GM19455 (cell line): ENCODE data around the gene DAPK1.

Source experiments
- ATAC-seq: cut with Tn5 transposase; IDR thresholded peaks from one replicate; pipeline ENCODE4 v1.9.1; 2021; ENCODE audit not compliant: unreplicated experiment

Gene DAPK1

DNA sequence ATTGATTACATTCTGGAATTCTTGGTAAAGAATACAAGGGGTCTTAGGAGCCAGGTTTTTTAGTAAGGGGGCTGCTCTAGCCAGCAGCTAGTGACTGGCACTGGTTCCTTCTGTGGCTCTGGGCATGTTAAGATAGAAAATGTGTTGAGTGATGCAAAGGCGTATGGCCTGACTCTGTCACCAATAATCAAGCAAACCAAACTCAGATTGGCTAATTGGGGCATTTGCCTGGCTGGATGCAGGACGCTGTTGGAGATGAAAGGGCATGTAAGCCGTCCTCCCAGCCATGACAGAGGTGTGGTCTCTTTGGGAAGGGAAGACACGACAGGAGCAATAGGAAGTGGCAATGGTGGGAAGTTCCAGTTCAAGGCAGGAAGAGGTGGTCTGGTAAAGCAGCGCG lies 140.6 kb downstream of the DAPK1 start:
- ATAC-seq = no peak

DNA sequence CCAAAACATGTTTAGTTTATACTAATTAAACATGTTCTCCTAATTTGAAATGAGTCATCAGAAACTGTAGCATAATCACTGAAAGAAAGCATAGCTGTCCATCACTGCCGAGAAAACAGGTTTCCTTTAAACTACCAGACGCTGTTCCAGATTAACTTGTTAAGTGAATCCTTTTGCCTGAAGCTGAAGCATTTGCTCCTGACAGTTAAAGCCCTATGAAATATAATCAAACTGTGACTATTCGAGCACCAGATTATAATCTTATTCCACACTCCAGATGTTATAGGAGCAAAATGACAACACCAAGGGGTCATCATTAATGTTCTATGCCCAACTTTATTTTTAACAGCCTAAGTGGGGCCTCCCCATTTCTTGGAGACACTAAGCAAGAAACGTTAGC lies 142.3 kb downstream of the DAPK1 start:
- ATAC-seq = no peak

DNA sequence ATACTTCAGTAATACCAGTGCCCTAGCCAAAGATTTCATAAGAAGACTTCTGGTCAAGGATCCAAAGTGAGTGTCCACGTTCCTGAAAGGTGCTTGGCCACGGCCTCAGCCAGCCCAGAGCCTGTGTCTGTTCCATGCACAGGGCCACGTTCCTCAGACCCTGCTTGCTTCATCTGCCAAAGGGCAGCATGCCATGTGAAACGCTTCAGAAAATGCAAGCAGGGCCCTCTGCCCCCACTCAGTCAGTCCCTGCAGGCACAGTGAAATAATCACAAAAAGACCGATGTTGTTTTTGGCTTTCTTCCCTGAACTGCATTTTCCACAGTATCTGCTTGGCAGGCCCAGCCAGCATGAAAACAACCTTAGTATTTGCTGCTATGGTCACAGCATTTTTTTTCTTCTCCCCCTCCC lies 142.7 kb downstream of the DAPK1 start:
- ATAC-seq = no peak

- ATAC-seq = no peak
These were observed 143.4 kb downstream of the DAPK1 start for GRCh38 chr9:87641067-87641466.

- no peak for ATAC-seq
These were observed 144.9 kb downstream of the DAPK1 start for GRCh38 chr9:87642330-87643106.

DNA sequence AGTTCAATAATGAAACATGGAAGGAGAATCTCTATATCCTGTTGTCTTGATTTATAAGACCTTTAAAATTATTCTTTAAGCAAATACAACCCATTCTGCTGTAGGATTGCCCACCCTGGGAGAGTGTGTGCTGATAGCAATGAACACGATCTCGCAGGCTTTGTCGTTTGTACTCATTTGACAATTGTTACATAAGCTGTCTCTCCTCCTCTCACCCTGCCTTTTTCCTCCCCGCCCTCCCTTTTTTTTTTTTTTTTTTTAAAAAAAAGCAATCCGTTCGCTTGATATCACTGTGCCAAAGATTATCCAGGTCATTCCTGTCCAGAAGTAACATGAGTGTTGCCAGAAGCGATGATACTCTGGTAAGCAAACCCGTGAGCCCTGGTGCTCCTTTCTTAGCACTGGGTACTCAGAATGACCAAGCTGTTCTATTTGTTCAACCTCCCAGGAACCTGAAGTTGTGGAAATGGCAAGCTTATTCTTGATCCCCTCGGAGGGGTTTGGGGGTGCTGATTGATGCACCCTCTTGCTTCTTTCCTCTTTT lies 145.5 kb downstream of the DAPK1 start:
- no peak for ATAC-seq

DNA sequence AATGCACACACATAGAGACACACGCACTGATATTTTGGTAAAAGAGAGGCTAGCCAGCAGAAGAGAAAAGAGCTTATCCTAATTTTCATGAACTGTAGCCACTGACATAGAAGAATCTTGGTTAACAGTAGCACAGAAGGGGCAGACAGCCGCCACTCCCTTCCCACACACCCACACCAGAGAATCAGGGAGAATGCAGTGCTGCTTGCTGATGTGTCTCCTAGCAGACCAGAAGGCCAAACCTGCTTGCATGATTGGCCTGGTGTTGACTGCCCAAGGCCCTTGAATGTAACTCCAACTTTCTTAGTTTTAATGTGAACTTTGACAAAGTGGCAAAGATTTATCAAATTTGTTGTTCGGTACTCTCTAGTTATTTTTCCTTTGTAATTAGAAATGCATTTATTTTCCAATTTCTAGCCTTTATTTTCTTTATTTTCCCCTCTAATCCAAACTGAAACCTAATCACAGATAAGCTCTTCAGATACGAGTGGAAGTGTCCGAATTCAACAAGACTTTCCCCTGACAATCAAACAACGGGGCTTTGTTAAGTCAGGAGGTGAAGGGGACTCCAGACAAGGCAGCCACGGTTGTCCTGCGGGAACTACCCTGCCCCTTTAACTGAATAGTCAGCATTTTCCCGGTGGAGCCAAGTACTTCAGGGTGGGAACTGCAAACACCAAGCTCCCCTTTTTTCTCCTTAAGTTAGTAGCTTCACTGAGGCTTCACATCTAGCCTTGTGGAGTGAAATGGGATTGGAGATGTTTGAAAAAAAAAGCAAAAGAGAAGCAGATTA lies 146.3 kb downstream of the DAPK1 start:
- ATAC-seq = no peak

GRCh38 chr9:87644659-87645058 lies 147.0 kb downstream of the DAPK1 start:
- ATAC-seq = no peak

DNA sequence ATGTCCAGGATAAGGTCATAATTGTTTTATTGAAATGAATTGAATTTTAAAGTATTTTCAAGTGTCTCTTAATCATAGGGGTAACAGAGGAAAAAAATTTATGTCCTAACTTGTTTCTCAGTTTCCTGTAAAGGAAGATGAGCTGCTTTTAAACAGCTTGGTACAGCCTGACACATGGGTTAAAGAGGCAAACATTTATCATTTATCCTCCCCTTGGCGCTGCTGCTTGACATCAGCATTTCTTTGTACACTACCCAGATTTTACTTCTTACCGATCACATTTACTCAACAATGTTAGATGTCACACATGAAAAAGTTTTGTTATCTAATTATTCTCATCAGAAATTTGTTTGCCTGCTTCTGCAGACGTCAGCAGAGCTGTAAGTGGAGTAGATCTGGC lies 148.9 kb downstream of the DAPK1 start:
- no peak for ATAC-seq

- no peak for ATAC-seq
These were observed 149.4 kb downstream of the DAPK1 start for GRCh38 chr9:87647114-87647513.

GRCh38 chr9:87648606-87649005 lies 150.9 kb downstream of the DAPK1 start:
- no peak for ATAC-seq

GRCh38 chr9:87650611-87651295 lies 153.1 kb downstream of the DAPK1 start:
- ATAC-seq = no peak

- ATAC-seq = no peak
These were observed 153.8 kb downstream of the DAPK1 start for GRCh38 chr9:87651431-87651830.

GRCh38 chr9:87653941-87654340 lies 156.3 kb downstream of the DAPK1 start:
- ATAC-seq = no peak

DNA sequence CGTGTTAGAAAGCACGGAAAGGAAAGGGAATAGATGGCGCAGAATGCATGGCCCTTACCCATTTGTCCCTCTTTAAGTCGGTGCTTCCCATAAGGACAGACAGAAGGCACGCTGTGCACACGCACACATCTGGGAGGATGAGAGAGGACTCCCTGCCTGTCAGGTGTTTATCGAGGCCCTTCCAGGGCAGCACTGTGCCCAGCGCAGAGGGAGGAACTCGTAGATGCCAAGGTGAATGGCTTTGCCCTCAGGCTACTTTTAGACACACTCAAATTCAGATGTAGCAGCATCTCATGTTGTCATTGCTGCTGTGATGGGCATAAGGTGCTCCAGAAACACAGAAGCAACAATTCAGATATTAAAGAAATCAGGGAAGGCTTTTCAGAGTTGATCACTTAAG lies 158.1 kb downstream of the DAPK1 start:
- no peak for ATAC-seq

GRCh38 chr9:87656485-87656884 lies 158.8 kb downstream of the DAPK1 start:
- no peak for ATAC-seq

- no peak for ATAC-seq
These were observed 159.5 kb downstream of the DAPK1 start for GRCh38 chr9:87657190-87657589.

DNA sequence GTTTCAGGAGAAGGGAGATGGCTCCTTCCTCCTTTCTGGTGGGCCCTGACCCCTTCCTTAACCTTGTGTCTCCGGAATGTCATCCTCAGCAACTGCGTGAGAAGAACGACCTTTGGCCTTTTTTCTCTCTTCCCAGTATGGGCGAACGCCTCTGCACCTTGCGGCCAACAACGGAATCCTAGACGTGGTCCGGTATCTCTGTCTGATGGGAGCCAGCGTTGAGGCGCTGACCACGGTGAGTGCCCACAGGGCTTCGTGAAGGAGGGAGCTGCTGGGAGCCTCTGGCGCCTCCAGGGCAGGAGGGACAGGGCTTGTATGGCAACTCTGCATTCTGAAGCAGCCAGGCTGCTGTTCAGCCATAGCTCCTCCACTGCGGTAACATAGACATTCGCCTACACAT lies 160.2 kb downstream of the DAPK1 start:
- ATAC-seq = no peak

GRCh38 chr9:87658511-87658910 lies 160.8 kb downstream of the DAPK1 start:
- ATAC-seq = no peak

- no peak for ATAC-seq
These were observed 162.1 kb downstream of the DAPK1 start for GRCh38 chr9:87659534-87660419.

DNA sequence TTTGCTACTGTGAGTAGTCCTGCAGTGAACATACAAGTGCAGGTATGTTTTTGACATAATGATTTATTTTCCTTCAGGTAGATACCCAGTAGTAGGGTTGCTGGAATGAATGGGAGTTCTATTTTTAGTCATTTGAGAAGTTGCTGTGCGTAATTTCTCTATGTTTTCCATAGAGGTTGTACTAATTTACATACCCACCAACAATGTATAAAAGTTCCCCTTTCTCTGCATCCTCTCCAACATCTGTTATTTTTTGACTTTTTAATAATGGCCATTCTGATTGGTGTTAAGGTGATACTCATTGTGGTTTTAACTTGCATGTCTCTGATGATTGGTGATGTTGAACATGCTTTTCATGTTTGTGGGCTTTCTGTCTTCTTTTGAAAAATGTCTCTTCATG lies 163.6 kb downstream of the DAPK1 start:
- ATAC-seq = no peak
